ENCODE data around the gene TST.

TST gene

DNA sequence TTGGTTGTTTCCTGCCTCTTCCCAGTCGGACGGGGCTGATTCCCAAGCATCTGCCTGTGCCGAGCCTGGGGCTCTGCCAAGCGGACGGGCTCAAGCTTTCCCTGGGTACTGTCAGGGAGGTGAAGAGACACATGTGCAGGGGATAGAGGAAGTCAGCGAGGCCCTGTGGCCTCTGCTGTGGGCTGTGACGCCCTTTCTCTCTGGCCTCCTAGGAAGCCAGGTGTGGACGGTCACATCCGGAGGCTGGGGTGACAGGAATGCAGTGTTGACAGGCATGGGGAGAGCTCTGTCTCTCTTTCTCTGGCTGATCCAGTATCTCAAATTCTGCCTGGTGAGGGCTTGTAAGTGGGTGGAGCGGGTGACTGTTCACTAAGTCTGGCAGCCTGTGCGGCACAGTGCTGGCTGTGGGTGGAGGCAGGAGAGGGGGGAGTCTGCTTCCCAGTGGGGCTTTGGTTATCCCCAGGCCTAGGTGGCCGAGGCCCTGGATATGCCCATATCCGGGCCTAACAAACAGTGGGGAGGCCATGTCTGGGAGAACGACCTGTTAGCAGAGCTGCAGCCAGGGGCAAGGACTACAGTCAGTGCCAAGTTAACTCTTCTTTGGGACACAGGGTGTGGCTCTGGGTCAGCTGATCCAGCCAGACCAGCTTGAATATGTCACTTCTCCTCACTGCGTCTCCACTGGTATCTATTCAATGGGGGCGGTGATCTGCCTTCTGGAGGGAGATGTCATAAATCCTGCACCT is 34.2 kb upstream of the TST start:
- DNase-seq = no peak

DNA sequence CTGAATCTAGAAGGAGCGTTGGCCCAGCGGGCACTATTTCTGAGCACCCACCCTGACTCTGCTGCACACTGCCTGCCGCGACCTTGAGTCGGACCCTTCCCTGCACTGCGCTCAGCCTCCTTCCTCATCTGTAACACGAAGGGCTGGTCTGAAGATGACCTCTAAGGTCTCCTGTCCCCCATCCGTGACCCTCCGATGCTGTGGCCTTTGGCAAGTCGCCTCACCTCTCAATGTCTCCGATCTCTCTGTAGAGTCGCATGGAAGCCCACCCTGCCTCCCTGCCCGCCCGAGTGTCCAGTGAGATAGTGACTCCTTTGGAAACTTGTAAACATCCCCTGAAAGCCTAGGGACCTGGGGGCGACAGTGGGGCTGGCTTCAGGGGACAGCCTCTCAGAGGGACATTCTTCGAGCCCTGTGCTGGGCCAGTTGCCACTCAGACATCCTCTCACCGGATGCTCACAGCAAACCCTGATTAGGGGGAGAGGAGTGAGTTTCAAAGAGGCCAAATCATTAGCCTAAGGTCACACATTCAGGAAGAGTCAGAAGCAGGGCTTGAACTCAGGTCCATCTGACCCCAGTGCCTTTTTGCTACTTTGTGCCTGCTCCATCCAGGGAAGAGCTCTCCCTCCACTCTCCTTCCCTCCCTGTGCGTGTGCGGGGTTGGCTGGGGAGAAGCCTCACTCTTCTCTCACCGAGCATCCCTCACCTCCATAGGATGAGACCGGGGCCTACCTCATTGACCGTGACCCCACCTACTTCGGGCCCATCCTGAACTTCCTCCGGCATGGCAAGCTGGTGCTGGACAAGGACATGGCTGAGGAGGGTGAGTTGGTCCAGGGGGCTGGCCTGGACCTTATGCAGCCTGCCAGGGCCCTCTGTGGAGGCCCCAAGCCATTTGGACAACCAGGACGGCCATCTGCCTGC is 33.4 kb upstream of the TST start:
- DNase-seq = no peak

- DNase-seq = peak; percentile 67
These were observed 32.4 kb upstream of the TST start, which contains the start of gene KCTD17 for GRCh38 chr22:37051391-37052385. Gene KCTD17 (plus strand): TSS chr22:37051742. CDS start chr22:37051761, 19 bp downstream.

GRCh38 chr22:37050913-37051312 is 31.7 kb upstream of the TST start:
- no peak for DNase-seq

DNA sequence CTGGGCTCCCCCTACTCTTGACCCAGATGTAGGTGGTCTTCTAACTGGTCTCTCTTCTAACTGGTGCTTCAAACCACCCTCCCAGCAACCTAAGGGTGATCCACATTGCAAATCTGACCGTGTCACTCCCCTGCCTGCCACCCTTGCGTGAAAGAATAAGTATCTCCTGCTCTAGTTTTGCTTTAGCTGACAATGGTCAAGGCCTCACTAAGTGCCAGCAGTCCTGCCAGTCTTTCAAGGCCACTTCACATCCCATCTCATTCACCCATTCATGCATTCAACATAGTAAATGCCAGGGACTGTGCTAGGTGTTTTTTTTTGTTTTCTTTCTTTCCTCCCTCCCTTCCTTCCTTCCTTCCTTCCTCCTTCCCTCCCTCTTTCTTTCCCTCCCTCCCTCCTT is 30.0 kb upstream of the TST start:
- DNase-seq = no peak

DNA sequence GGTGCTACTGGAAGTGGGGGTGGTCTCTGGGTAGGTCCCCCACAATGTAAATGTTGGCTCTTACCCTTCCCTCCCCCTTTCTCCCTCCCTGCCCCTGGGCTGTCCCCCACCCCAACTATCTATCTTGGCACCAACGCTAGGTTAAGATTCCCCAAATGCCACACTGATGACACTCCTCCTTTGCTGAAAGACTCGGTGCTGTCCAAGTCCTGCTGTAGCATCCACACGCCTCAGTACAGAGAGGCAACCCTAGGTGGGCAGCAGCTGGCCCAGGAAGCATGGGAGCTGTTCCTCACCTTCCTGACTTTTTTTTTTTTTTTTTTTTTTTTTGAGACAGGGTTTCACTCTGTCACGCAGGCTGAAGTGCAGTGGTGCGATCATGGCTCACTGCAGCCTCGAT is 28.9 kb upstream of the TST start:
- no peak for DNase-seq

GRCh38 chr22:37047006-37047405 is 27.8 kb upstream of the TST start:
- DNase-seq = no peak

DNA sequence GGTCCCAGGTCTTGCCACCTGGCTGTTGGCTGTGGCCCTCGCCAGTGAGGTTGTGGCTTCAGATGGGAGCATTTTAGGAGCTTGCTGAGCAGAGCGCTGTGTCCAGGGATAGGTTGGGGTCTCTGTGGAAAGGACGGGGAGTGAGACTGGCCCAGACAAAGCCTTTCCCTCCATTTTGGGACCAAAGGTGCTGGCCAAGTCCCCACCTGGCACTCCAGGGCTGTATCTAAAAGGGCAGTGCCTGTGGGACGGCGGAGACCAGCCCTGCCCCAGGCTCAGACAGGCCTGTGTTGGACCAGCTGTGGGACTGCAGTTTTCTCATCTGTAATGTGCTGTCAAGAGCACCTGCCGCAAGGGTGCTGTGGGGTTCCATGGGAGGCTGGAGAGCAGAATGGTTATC is 27.3 kb upstream of the TST start:
- DNase-seq = no peak

GRCh38 chr22:37045958-37046357 is 26.7 kb upstream of the TST start:
- no peak for DNase-seq

- DNase-seq = no peak
These were observed 25.7 kb upstream of the TST start for GRCh38 chr22:37044634-37045625.

GRCh38 chr22:37043828-37044538 is 24.7 kb upstream of the TST start:
- DNase-seq = no peak

GRCh38 chr22:37043209-37043827 is 24.1 kb upstream of the TST start:
- no peak for DNase-seq

GRCh38 chr22:37039466-37039865 is 20.2 kb upstream of the TST start:
- DNase-seq = no peak

DNA sequence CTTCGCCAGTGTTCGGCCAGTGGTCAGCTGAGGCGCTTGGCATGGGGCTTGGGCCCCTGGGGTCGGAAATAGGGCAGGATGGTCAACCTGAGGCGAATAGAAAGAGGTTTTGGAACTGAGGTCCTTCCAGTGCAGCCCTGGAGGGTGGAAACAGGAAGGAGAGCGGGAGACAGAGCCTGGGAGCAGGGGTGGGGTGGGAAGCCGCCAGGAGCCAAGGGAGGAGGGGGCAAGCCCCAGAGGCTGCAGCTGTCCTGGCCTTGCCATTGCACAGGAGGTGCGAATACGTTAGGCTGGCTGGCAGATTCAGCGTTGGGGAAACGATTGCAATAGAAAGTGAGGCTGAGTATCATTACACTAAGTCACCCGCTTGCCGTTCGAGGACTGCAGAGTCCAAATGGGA is 18.4 kb upstream of the TST start:
- DNase-seq = no peak

DNA sequence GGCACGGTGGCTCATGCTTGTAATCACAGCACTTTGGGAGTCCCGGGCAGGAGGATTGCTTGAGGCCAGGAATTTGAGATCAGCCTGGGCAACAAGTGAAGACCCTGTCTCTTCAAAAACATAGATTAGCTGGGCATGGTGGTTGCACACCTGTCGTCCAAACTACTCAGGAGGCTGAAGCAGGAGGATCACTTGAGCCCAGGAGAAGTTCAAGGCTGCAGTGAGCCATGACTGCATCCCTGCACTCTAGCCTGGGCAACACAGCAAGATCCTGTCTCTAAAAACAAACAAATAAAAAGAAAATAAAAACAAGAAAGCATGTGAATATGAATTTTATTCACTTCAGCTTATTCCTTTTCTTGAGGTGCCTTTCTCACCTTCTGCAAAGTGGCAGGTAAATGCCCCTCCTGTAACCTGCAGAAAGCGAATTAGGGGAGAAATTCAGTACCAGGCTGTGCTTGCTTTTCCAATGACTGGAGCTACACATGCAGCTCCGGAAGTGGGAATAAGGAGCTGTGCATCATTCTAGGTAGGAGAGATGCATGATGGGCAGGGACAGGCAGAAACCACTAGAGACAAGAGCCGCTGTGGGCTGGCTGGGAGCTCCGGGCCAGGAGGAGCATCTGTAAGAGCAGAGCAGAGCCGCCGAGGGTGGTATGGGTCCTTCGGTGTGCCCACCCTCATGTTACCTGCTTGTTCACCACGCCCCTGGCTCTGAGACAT is 17.6 kb upstream of the TST start:
- no peak for DNase-seq

DNA sequence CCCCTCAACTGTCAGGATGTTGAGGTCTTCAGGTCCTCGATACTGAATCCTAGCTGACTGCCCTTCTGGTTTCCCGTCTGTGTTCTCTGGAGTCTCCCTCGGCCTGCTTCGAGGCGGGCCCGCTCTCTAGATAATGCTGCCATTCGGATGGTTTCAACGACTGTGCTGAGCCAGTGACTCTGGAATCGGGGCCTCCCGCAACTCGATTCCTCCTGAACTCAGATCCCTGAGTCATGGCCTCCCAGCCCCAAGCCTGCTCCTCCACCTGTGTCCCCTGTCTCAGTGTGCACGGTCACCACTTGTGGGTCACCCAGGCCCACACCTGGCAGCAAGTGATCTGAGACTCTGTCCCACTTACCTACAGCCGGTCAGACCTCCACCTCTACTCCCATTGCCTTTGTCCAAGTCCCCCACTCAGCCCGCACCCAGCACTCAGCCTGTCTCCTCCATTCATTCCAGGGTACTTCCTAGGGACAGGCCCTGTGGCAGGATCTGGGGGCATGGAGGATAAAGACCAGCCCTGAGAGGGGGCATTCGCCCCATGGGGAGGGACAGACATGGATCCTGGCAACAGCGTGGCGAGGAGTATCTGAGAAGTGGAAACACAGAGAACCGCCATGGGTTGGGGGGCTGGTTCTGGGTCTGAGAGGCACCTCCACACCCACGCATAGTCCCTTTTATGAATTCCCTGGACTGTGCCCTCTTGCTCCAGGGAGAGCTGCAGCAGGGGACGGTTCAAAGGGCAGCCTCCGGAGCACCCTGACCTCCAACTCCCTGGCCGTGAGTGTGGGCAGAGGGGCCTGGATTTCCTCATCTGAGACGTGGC is 14.6 kb upstream of the TST start:
- DNase-seq = no peak

DNA sequence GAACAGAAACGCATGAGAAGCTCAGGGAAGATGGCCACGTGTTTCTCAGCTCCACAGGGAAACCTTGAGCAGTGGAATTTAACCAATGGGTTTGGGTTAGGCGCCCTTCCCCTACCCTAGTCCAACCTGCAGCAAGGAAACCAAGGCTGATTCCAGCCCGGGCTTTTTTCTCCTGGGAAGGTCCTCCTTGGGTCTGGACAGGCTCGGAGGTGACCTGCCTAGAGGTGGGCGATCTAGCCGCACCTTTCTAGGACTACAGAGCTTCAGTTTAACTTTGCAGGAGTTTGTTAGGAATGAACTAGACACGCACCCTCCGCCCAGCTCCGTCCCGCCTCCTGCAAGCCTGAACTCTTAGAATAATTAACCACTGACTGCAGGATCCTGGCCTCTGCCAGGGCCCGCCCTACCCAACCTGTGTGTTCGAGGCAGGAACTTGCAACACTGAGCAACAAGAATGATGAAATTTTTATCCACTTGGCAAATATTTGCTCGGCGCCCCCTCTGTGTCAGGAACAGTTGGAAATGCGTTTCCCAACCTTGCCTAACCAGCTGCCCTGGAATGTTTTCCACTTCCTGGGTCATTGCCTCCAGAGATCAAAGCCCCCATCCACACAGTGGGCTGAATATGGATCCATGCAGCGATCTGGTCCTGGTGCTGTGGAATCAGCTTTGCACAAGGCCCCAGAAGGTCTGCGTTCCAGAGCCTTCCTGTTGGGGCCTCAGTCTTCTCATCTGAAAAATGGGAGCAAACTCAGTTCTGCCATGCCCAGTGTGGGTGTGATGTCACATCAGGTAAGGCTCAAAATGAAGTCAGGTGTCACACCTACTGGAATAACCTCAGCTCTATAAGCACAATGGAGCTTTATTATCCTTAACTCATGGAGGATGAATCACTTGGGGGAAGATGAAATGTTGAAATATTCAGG is 13.6 kb upstream of the TST start:
- DNase-seq = no peak

- no peak for DNase-seq
These were observed 12.9 kb upstream of the TST start for GRCh38 chr22:37032134-37032534.

Data from activated gamma-delta T cell treated with Interleukin-2 at 50 U/mL for 16 hours (primary cell).